ENCODE measurements around the gene CEBPE. TPM values are rescaled to one million over a fixed set of nuclear protein-coding genes. Genes with fewer than 3 reads are reported as not detected.

CEBPE gene
- total RNA-seq, 2 donors from 2014 or later: not detected

- no peaks in the 10 kb centered on the region for H3K36me3 ChIP-seq (replicated peaks in 1 of 2; ENCODE audit: insufficient read depth in 1 of 2, low read depth in 2 of 2)
- peaks cover 0 to 7% of the 10 kb centered on the region in 2 donors for H3K27me3 ChIP-seq
- intact Hi-C loops (cut with DNase I): loop anchor here (5.0 kb wide), 1 partner anchor 73 kb away; no protein-coding TSS in a partner anchor
- DNase-seq (no peak), ATAC-seq (no peak)
- H3K4me1 ChIP-seq: no peaks in the 10 kb centered on the region
- 44 to 63% methylated on average over 3 to 4 of the region's 4 CpGs for WGBS, 2 donors
- H3K4me3 ChIP-seq: no peak overlapping the region
- TF ChIP-seq POLR2A (IDR thresholded peaks at IDR 0.05): no peak
- TF ChIP-seq, protein P1, sequence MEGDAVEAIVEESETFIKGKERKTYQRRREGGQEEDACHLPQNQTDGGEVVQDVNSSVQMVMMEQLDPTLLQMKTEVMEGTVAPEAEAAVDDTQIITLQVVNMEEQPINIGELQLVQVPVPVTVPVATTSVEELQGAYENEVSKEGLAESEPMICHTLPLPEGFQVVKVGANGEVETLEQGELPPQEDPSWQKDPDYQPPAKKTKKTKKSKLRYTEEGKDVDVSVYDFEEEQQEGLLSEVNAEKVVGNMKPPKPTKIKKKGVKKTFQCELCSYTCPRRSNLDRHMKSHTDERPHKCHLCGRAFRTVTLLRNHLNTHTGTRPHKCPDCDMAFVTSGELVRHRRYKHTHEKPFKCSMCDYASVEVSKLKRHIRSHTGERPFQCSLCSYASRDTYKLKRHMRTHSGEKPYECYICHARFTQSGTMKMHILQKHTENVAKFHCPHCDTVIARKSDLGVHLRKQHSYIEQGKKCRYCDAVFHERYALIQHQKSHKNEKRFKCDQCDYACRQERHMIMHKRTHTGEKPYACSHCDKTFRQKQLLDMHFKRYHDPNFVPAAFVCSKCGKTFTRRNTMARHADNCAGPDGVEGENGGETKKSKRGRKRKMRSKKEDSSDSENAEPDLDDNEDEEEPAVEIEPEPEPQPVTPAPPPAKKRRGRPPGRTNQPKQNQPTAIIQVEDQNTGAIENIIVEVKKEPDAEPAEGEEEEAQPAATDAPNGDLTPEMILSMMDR (IDR thresholded peaks at IDR 0.05): no peak
- H3K27ac ChIP-seq: no peak overlapping the region
- H3K9me3 ChIP-seq: no peaks in the 10 kb centered on the region
These were observed 4.4 kb downstream of the CEBPE start for GRCh38 chr14:23114669-23115038.

DNA sequence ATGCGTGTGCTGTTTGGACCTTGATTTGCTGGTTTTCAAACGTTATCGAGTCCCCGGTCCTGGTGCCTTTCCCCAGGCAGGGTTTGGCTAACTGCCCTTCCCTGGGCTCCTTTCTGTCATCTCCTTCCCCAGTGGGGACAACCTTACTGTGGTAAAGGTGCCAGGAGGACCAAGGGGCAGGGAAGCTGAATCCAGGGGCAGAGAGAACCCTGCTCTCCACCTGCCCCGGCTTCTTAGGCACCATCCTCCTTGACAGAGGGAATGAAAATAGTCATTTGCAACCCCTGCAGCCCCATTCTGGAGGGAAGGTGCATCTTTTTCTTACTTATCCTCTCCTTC, 5.0 kb downstream of the CEBPE start:
- Histone ChIP-seq H3K27ac (no peak overlapping the region), H3K9me3 (no peaks in the 10 kb centered on the region), H3K4me1 (no peaks in the 10 kb centered on the region), H3K36me3 (replicated peaks in 1 of 2; ENCODE audit: insufficient read depth in 1 of 2, low read depth in 2 of 2) (no peaks in the 10 kb centered on the region), H3K4me3 (no peak overlapping the region), H3K27me3 (peaks cover 0 to 7% of the 10 kb centered on the region in 2 donors)
- 40 to 42% methylated on average over 5 of the region's 5 CpGs for WGBS, 2 donors
- intact Hi-C loops (cut with DNase I): no loop called here
- DNase-seq (no peak), ATAC-seq (no peak)
- TF ChIP-seq POLR2A (IDR thresholded peaks at IDR 0.05): no peak
- TF ChIP-seq, protein P1 (IDR thresholded peaks at IDR 0.05): no peak

- H3K4me3 ChIP-seq: no peak overlapping the region
- H3K9me3 ChIP-seq: no peaks in the 10 kb centered on the region
- no peak overlapping the region for H3K27ac ChIP-seq
- intact Hi-C loops (cut with DNase I): no loop called here
- TF ChIP-seq POLR2A (IDR thresholded peaks at IDR 0.05): no peak
- TF ChIP-seq, protein P1 (IDR thresholded peaks at IDR 0.05): no peak
- DNase-seq (no peak), ATAC-seq (no peak)
- peaks cover 0 to 7% of the 10 kb centered on the region in 2 donors for H3K27me3 ChIP-seq
- no peaks in the 10 kb centered on the region for H3K36me3 ChIP-seq (replicated peaks in 1 of 2; ENCODE audit: insufficient read depth in 1 of 2, low read depth in 2 of 2)
- 57 to 58% methylated on average over 7 to 10 of the region's 10 CpGs for WGBS, 2 donors
- H3K4me1 ChIP-seq: no peaks in the 10 kb centered on the region
These were observed 5.5 kb downstream of the CEBPE start for GRCh38 chr14:23113431-23114119.

DNA sequence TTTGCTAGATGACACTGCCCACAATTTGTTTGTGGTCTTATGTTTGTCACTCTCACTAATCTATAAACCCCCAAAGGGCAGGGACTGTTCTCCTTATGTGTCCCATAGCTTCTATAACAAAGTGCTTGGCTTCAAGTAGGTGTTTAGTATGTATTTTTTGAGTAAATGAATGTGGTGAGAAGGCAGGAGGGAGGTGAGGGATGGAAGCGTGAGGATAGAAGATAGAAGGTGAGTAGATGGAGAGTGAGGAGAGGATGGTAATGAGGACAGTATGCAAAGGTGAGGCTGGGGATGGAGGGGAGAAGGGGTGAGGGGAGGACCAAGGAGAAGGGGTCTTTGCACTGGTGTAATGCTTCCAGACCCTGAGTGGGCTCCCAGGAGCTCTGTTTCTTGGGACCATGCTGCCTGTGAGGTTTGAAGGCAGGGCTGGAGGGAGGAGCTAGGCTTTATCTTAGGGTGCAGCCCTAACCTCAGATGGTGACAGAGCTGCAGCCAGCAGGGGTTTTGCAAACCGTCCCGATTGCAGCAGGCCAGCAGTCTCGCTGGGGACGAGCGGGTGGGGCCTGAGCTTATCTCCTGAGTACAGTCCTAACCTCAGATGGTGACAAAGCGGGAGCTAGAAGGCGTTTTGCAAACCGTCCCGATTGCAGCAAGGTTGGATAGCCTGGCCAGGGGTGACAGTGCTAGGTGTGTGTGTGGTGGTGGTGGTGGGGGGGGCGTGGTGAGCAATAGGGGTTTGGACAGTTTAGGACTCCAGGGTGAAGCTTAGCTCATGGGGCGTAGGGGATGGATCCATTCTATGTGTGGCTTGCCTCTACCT, 6.5 kb downstream of the CEBPE start:
- H3K27me3 ChIP-seq: peaks cover 0 to 7% of the 10 kb centered on the region in 2 donors
- H3K4me3 ChIP-seq: no peak overlapping the region
- 35 to 50% methylated on average over 12 of the region's 12 CpGs for WGBS, 2 donors
- no peaks in the 10 kb centered on the region for H3K4me1 ChIP-seq
- intact Hi-C loops (cut with DNase I): no loop called here
- no peak for DNase-seq
- no peaks in the 10 kb centered on the region for H3K9me3 ChIP-seq
- no peak overlapping the region for H3K27ac ChIP-seq
- no peak for ATAC-seq
- H3K36me3 ChIP-seq (replicated peaks in 1 of 2; ENCODE audit: insufficient read depth in 1 of 2, low read depth in 2 of 2): no peaks in the 10 kb centered on the region
- no peak for TF ChIP-seq POLR2A (IDR thresholded peaks at IDR 0.05)
- TF ChIP-seq, protein P1 (IDR thresholded peaks at IDR 0.05): no peak

Data from body of pancreas (tissue), 4 donors.